HG03039 (cell line): ENCODE results near the gene CUTC.
"Not testable (repeated sequence)": the region's sequence is repeated elsewhere in the genome, so short reads cannot be mapped to it uniquely, and the experiment has no call there.

ENCODE experiments used
- ATAC-seq: cut with Tn5 transposase; IDR thresholded peaks from one replicate; pipeline ENCODE4 v1.9.1; 2021; ENCODE audit warnings: mild to moderate bottlenecking, moderate library complexity; ENCODE audit not compliant: unreplicated experiment

CUTC gene

GRCh38 chr10:99742254-99742653 lies 10.2 kb downstream of the CUTC start:
- no peak for ATAC-seq

- no peak for ATAC-seq
Observed at GRCh38 chr10:99742701-99743100, 10.7 kb downstream of the CUTC start.

GRCh38 chr10:99743841-99744240 lies 11.8 kb downstream of the CUTC start:
- no peak for ATAC-seq

- ATAC-seq, result not testable (repeated sequence)
Observed at GRCh38 chr10:99746166-99746565, 14.1 kb downstream of the CUTC start.

- no peak for ATAC-seq
Observed at GRCh38 chr10:99748823-99749451, 16.9 kb downstream of the CUTC start.

- ATAC-seq, result no peak
Observed at GRCh38 chr10:99750641-99751040, 18.6 kb downstream of the CUTC start.

- no peak for ATAC-seq
Observed at GRCh38 chr10:99754670-99755069, 22.6 kb downstream of the CUTC start.

GRCh38 chr10:99756159-99756558 lies 24.1 kb downstream of the CUTC start:
- no peak for ATAC-seq

- no peak for ATAC-seq
Observed at GRCh38 chr10:99758211-99758891, 26.3 kb downstream of the CUTC start.

- no peak for ATAC-seq
Observed at GRCh38 chr10:99760321-99760720, 28.3 kb downstream of the CUTC start.

GRCh38 chr10:99761365-99761764 lies 29.3 kb downstream of the CUTC start:
- no peak for ATAC-seq

- no peak for ATAC-seq
Observed at GRCh38 chr10:99765672-99766301, 33.8 kb downstream of the CUTC start.

- no peak for ATAC-seq
Observed at GRCh38 chr10:99766302-99766681, 34.3 kb downstream of the CUTC start.

- no peak for ATAC-seq
Observed at GRCh38 chr10:99767901-99768300, 35.9 kb downstream of the CUTC start.

GRCh38 chr10:99768556-99768955 lies 36.5 kb downstream of the CUTC start:
- no peak for ATAC-seq

GRCh38 chr10:99769706-99770105 lies 37.7 kb downstream of the CUTC start:
- ATAC-seq, result no peak

GRCh38 chr10:99770408-99771045 lies 38.5 kb downstream of the CUTC start:
- ATAC-seq, result no peak

- ATAC-seq, result no peak
Observed at GRCh38 chr10:99775850-99776249, 43.8 kb downstream of the CUTC start.

- ATAC-seq, result no peak
Observed at GRCh38 chr10:99777918-99778714, 46.1 kb downstream of the CUTC start.

GRCh38 chr10:99779335-99779734 lies 47.3 kb downstream of the CUTC start:
- ATAC-seq, result no peak
